Endothelial cell of umbilical vein (primary cell): ENCODE measurements around the gene STIMATE.

Experiments used
- CTCF ChIP-seq, 2 donors: IDR thresholded peaks; 1 replicate in 1 of 2; 2 replicates in 1 of 2; pipeline ENCODE4 v1.5.1; 2011; ENCODE audit warnings: low read length in 2 of 2, mild to moderate bottlenecking in 2 of 2, moderate library complexity in 2 of 2, control low read depth in 1 of 2, inconsistent platforms in 1 of 2, low read depth in 1 of 2; ENCODE audit not compliant: insufficient read depth in 1 of 2; ENCODE audit errors: extremely low read depth in 1 of 2
- EZH2 ChIP-seq: IDR thresholded peaks from 2 replicates; pipeline ENCODE4 v1.6.1; 2012; ENCODE audit warnings: borderline replicate concordance, low read depth, mild to moderate bottlenecking, moderate library complexity, low read length, inconsistent platforms; ENCODE audit not compliant: severe bottlenecking
- FOS ChIP-seq: IDR thresholded peaks from 2 replicates; pipeline ENCODE4 v1.6.1; 2011; ENCODE audit warnings: mild to moderate bottlenecking, low read length, moderate library complexity, borderline replicate concordance; ENCODE audit not compliant: insufficient read depth
- GATA2 ChIP-seq: IDR thresholded peaks from 2 replicates; pipeline ENCODE4 v1.7.0; 2011; ENCODE audit warnings: low read depth, mild to moderate bottlenecking, moderate library complexity, mixed read lengths, low read length; ENCODE audit not compliant: insufficient read length, insufficient read depth
- JUN ChIP-seq: IDR thresholded peaks from 2 replicates; pipeline ENCODE4 v1.6.1; 2011; ENCODE audit warnings: borderline replicate concordance, low read depth; ENCODE audit not compliant: insufficient read length, insufficient read depth
- MAX ChIP-seq: IDR thresholded peaks from 2 replicates; pipeline ENCODE4 v1.6.1; 2011; ENCODE audit not compliant: insufficient read depth, insufficient read length
- MYC ChIP-seq: IDR thresholded peaks from one replicate; pipeline ENCODE4 v1.6.1; 2011; ENCODE audit warnings: mild to moderate bottlenecking, low read depth, low read length
- POLR2A ChIP-seq: IDR thresholded peaks from 2 replicates; pipeline ENCODE4 v1.6.1; 2012; ENCODE audit warnings: low read depth, mild to moderate bottlenecking, control low read depth, low read length
- POLR2AphosphoS5 ChIP-seq: IDR thresholded peaks from 2 replicates; pipeline ENCODE4 v1.6.1; 2012; ENCODE audit warnings: low read depth, mild to moderate bottlenecking, control low read depth, low read length, moderate library complexity; ENCODE audit not compliant: insufficient read depth

- TF ChIP-seq CTCF (IDR thresholded peaks at IDR 0.05; ENCODE audit: extremely low read depth in 1 of 2, insufficient read depth in 1 of 2, low read depth in 1 of 2, low read length in 2 of 2) (no peak), MAX (no peak), POLR2AphosphoS5 (no peak), EZH2 (no peak), JUN (no peak), GATA2 (no peak), POLR2A (no peak), FOS (no peak), MYC (no peak)
Measured at GRCh38 chr3:52892290-52892624, 5.1 kb downstream of the STIMATE start.
